SKM-1 (cell line): ENCODE results near the gene KRTAP5-9.
"Not testable (repeated sequence)": the region's sequence is repeated elsewhere in the genome, so short reads cannot be mapped to it uniquely, and the experiment has no call there.

Experiments
- DNase-seq: peaks from one replicate; lab custom pipeline; 2025; ENCODE audit not compliant: unreplicated experiment; lab: John Stamatoyannopoulos, UW

KRTAP5-9 gene

DNA sequence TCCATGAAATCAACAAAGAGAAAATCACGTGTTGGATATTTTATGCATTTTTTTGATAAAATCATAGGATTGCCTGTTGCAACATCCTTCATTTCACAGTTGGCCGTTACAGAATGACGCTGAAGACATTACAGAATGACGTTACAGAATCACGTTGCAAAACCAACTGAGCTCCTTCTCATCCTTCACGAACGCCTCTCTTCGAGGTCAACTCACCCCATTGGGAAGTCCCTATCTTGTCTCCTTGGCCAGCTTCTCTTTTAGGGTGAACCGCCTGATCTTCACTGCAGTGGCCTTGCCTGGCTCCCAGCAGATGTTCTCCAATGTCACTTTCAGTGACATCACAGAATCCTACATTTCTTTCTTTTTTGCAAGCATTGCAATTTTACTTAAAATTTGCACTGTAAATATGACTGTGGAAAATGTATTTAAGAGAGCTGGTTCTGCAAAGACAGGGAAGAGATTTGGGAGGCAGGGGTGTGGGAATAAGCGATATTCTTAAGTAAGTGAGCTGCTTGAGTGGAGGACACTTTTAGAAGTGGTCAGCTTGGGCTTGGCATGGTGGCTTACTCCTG is 16.1 kb upstream of the KRTAP5-9 start:
- no peak for DNase-seq

DNA sequence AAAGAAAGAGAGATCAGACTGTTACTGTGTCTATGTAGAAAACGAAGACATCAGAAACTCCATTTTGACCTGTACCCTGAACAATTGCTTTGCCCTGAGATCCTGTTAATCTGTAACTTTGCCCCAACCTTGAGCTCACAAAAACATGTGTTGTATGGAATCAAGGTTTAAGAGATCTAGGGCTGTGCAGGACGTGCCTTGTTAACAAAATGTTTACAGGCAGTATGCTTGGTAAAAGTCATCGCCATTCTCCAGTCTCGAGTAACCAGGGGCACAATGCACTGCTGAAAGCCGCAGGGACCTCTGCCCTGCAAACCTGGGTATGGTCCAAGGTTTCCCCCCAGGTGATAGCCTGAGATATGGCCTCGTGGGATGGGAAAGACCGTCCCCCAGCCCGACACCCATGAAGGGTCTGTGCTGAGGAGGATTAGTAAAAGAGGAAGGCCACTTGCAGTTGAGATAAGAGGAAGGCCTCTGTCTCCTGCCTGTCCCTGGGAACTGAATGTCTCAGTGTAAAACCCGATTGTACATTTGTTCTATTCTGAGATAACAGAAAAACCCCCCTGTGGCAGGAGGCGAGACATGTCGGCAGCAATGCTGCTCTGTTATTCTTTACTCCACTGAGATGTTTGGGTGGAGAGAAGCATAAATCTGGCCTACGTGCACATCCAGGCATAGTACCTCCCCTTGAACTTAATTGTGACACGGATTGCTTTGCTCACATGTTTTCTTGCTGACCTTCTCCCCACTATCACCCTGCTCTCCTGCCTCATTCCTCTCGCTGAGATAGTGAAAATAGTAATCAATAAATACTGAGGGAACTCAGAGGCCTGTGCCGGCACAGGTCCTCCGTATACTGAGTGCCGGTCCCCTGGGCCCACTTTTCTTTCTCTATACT is 13.3 kb upstream of the KRTAP5-9 start:
- DNase-seq, result not testable (repeated sequence)

DNA sequence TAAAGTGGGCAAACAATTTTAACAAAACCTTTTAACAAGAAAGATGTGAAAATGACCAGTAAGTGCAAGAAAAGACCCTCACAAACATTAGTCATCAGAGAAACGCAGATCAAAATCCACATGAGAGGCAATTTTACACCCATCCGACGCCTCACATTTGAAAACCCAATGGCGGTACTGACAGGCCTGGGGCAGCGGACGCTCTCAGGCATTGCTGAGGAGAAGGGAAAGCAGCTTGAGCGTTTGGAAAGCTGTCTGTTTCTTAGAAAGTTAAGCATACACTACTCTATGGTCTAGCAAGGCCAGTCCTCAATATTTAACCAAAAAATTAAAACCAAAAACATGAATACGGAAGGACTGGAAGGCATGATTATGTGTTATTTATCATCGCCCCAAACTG is 12.4 kb upstream of the KRTAP5-9 start:
- no peak for DNase-seq

DNA sequence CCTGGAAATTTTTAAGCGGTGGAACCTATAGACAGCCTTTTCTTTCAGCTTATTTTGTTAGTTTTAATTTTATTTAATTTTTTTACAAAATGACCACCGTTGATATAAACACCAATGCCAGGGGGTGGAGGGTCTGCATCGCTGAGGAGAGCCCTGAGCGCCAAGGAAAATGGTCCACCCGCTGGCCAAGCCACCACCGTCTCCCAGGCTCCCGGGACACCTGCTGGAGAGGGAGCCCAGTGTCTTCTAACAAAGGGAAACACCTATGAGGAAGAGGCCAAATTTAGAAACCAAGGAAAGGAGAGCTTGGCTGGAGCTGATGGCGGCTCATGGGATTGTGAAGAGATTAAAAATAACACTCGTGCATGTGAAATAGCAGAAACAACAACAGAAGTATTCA is 10.7 kb upstream of the KRTAP5-9 start:
- DNase-seq, result no peak

DNA sequence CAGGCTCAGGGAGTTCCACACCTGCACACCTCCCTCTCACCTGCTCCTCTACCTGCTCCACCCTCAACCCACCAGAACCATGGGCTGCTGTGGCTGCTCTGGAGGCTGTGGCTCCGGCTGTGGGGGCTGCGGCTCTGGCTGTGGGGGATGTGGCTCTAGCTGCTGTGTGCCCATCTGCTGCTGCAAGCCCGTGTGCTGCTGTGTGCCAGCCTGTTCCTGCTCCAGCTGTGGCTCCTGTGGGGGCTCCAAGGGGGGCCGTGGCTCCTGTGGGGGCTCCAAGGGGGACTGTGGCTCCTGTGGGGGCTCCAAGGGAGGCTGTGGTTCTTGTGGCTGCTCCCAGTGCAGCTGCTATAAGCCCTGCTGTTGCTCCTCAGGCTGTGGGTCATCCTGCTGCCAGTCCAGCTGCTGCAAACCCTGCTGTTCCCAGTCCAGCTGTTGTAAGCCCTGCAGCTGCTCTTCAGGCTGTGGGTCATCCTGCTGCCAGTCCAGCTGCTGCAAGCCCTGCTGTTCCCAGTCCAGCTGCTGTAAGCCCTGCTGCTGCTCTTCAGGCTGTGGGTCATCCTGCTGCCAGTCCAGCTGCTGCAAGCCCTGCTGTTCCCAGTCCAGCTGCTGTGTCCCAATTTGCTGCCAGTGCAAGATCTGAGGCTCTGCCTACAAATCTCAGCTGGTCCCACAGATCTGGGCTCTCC is 10.1 kb upstream of the KRTAP5-9 start, which contains the start of gene KRTAP5-8:
Gene KRTAP5-8 (plus strand): TSS at position 49 of the 689 bp plus-strand sequence. CDS start 31 bp downstream, at position 80.
- DNase-seq, result not testable (repeated sequence)

DNA sequence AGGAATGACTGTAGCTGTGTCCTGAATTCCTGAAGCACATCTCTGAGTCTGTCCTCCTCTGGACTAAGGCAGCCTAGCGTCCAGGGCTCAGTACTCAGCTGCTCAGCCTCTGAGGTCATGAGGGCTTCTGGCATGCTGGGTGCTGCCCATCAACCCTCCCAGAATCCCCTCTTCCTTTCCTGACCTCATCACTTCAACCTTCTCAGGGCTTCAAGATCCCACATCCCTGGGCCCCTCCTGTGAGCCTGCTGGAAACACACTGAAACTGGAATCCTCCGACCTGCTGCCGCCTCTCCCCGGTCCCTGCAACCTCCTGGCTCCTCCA is 9.6 kb upstream of the KRTAP5-9 start:
- no peak for DNase-seq

DNA sequence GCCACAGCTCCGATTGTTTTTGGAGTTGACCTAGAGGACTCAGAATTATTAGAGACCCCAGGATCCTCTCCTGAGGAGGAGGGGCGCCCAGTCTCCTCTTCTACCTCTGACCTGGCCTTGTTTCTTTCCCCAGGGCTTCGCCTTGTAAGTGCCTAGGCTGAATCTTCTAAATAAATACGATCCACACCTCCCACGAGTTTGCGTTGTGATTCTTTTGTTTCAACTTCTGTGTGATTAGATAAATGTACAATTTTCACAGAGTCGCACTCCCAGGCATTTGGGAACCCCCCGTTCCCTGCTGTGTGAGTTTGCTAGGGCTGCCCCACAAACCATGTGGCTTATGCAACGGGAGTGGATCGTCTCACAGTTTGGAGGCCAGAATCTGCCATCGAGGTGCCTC is 9.2 kb upstream of the KRTAP5-9 start:
- DNase-seq, result no peak

DNA sequence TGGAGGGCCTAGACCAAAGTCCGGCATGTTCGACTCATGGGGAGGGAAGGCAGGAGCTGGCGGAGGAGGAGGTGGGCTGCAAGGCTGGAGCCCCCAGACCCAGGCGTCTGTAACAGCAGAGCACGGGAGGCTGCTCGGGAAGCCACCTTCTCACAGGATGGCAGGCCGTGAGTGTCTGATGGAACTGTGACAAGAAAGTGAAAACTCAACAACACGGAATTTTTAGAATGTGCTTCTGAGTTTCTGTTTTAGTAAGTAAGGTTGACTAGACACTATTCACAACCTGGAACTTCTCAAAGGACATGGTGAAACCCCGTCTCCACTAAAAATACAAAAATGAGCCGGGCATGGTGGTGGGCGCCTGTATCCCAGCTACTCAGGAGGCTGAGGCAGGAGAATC is 8.2 kb upstream of the KRTAP5-9 start:
- not testable (repeated sequence) for DNase-seq

DNA sequence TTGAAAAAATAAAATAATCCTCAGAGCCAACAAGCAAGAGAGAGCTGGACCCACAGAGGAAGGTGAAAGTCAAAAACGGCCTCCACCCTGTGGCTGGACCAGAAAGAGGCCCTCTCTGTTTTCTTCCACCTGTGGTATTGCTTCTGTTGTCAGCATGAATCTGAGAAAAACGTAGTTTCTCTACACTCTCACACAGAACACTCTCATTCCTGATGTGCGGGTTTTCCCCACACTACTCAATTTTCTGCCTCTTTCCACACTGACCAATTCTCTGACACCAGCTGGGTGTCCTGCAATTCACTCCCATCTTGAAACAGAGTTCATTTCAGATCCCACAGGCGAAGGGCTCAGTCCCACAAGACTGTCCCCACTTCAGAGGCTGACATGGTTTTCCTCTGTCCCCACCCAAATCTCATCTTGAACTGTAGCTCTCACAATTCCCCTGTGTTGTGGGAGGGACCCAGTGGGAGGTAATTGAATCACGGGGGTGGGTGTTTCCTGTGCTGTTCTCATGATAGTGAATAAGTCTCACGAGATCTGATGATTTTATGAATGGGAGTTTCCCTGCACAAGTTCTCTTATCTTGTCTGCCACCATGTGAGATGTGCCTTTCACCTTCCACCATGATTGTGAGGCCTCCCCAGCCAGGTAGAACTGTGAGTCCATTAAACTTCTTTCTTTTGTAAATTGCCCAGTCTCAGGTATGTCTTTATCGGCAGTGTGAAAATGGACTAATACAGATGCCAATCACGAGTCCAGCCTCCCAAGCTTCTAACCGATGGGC is 7.5 kb upstream of the KRTAP5-9 start:
- not testable (repeated sequence) for DNase-seq

DNA sequence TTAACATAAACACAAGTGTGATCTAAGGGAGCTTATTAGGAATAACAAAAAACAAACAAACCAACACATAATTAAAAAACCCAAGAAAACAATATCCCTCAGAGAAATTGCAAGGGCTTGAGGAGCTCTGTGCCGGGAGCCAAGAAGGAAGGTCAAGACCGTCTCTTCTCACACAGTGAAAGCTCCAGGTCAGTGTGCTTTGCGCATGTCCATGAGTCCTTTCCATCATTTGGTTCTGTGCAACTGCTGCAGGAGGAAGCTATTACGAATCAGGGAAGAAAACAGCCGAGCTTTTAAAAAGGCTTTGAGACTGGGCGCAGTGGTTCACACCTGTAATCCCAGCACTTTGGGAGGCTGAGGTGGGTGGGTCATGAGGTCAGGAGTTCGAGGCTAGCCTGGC is 5.8 kb upstream of the KRTAP5-9 start:
- DNase-seq, result no peak

DNA sequence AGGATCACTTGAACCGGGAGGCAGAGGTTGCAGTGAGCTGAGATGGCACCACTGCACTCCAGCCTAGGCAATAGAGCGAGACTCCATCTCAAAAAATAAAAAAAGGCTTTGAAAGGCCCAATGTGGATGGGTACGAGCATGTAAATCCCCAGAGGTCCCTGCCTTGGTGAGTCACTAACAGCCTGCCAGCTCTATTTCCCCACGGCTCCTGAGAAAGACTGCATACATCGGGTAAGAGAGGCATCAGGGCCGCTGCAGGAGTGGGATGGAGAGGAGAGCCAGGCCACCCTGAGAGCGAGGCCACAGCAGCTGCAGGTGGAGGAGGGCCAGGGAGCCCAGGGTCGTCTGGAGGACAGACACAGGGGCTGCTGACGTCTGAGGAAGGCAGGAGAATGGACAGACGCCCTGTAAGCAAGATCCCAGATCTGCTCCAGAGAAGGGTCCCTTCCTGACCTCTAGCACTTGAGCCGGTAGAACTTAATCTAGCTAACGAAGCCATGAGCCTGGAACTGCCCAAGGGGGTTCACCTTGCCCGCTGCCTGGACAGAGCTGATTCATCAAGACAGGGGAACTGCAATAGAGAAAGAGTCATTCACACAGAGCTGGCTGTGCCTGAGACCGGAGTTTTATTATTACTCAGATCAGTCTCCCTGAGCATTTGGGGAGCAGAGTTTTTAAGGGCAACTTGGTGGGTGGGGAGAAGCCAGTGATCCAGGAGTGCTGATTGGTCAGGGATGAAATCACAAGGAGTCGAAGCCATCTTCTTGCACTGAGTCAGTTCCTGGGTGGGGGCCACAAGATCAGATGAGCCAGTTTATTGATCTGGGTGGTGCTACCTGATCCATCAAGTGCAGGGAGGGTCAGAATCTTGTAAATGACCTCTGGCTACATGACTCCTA is 5.1 kb upstream of the KRTAP5-9 start:
- no peak for DNase-seq

DNA sequence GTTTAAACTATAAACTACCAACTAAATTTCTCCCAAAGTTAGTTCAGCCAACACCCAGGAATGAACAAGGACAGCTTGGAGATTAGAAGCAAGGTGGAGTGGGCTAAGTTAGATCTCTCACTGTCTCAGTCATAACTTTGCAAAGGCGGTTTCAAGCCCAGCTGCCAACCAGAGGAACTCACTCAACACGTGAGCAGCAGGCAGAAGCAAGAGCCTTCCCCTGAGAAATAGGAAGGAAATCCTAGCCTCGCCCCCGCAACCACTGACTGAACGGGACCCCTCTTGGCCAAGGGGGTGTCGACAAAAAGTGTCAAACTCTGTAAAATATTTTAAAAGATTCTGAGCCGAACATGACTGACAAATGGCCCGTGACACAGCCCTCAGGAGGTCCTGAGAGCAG is 4.4 kb upstream of the KRTAP5-9 start:
- no peak for DNase-seq

DNA sequence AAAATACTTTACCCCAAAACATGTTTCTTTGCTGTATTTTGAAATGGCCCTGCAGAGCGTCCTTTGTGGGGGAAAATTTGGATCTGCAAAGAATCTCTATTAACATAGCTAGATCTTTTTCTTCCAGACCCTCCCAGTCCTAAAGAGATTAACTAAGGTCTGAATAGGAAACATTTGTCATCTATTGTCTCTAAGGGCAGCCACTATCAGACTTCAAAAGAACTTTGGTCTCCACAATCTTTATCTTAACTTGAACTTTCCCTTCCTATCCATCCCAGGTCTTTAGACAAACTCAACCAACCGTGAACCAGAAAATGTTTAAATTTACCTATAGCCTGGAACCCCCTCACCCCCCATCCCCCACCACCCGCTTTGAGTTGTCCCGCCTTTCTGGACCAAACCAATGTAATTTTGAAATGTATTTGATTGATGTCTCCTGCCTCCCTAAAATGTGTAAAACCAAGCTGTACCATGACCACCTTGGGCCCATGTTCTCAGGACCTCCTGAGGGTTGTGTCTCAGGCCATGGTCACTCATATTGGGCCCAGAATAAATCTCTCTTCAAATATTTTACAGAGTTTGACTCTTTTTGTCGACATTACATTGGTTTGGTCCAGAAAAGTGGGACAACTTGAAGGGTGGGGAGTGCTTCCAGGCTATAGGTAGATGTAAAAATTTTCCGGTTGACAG is 3.5 kb upstream of the KRTAP5-9 start:
- DNase-seq, result no peak

DNA sequence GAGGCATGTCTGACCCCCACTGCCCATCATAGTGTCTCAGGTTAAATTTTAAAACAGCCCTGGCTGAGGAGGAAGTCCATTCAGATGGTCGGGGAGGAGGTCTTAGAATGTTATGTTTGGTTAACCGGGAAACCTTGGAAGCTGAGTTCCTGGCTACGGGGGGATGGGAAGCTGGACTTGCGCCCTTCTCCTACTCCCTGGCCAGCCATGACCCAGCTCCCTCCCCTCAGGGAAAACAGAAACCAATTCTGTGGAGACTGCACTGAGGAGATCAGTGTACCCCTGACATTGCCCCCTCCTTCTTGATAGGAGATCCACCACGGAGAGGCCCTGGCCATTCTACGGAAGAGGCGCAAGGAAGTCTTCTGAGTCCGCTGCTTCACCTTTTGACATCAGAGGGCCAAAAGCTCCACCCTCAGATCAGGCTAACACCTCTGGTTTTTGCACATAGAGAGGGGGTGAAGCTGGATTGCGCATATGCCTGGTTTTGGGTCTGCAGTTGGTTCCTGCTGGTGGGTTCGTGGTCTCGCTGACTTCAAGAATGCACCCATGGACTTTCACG is 2.7 kb upstream of the KRTAP5-9 start:
- no peak for DNase-seq

DNA sequence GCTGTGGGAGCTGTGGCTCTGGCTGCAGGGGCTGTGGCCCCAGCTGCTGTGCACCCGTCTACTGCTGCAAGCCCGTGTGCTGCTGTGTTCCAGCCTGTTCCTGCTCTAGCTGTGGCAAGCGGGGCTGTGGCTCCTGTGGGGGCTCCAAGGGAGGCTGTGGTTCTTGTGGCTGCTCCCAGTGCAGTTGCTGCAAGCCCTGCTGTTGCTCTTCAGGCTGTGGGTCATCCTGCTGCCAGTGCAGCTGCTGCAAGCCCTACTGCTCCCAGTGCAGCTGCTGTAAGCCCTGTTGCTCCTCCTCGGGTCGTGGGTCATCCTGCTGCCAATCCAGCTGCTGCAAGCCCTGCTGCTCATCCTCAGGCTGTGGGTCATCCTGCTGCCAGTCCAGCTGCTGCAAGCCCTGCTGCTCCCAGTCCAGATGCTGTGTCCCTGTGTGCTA is 514 bp downstream of the KRTAP5-9 start:
- DNase-seq, result no peak

DNA sequence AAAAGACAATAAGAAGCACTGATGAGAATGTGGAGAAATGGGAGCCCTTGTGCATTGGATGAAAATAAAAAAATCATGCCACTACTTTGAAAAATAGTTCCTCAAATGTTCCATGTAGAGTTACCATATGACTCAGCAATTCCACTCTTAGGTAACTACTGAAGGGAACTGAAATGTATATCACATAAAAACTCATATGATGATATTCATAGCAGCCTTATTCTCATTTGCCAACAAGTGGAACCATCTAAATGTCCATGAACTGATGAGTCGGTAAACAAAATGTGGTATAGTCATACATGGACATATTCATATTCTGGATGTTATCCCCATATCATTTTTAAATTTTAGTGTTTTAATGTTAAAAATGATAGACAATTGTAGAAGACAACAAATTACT is 3.5 kb downstream of the KRTAP5-9 start:
- no peak for DNase-seq

DNA sequence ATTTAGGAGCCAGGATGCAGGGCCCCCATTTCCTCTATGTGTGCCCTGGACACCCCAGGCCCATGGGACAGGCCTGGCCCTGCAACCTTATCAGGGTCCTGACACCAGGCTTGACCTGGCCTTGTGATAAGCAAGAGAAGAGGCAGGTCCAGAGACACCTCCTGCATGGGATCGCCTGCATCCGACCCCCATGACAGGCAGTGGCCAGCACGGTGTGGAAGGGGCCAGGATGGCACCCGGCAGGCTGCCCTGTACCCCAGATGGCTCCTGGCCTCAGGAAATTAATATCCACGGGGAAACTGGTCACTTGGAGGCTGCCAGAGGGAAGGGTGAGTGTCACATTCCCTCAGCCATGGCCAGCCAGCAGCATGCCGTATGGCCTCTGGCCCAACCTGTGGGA is 6.8 kb downstream of the KRTAP5-9 start:
- no peak for DNase-seq

DNA sequence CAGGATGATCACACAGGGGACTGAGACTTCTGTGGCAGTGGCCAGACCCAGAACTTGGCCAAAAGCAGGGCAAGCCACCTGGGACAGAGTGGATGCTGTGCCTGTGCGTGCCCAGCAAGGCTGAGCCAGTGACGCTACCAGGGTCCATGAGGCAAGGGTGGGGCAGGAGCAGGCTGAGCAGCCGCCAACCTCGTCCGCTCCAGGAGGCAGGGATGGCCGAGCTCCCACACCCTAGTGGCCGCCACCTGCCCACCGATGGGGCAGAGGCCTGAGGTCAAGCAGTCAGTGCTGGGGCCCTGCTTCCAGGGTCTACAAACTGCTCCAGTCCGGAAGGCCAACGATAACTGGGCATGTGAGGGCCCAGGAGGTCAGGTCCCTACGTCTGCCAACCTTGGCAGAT is 7.3 kb downstream of the KRTAP5-9 start:
- DNase-seq, result no peak

DNA sequence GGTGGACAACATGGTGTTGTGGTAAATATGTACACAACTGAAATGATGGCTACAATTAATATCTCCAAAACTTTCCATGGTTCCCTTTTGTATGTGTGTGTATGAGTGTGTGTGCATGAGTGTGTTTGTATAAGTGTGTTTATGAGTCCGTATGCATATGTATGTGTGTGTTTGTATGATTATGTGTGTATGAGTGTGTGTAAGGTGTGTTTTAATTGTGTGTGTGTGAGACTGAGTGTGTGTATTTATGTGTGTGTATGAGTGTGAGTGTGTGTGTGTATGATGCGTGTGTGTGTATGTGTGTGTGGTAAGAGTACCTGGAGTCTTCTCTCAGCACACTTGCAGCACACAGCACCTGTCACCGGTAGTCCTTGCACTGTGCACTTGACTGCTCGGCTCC is 7.8 kb downstream of the KRTAP5-9 start:
- DNase-seq, result no peak
